Putamen (tissue), 1 donor: ENCODE results near the gene C16orf78.
"Not testable (repeated sequence)": the region's sequence is repeated elsewhere in the genome, so short reads cannot be mapped to it uniquely, and the experiment has no call there.

Source experiments
- DNase-seq: peaks from one replicate; pipeline ENCODE4 v3.0.0-alpha.2; 2016; ENCODE audit warnings: low spot score

Gene C16orf78

DNA sequence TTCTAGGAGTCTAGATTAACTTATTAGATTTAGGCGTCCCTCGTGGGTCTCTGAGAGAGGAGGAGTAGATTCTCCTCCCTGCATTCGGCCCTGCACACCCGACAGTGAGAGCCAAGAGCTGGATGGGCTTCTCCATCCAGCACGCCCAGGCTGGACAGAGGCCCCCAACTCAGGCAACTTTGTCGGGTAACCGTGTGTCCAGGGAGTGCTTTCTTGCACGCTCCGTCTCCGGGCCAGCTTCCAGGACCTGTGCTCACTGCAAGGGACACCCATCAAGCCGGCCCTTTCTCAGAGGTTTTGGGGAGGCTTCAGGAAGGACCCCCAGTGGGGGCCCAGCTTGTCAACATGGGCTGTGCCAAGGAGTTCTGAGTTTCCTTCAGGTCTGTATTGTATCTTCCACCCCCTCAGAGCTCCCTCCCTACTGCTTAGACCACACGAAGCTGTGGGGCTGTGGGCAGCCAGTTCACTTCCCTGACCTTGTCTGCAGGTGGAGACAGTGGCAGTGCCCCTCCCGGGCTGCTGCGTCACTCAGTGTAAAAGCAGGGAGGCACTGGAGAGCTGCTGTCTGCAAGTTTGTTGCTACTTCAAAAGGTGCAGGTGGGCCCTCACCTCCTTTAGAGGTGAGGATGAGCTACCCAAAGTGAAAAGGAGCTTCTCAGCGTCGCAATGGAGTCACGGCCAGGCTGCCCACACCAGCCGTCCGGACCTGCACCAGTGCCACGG, 24.0 kb upstream of the C16orf78 start:
- no peak for DNase-seq

DNA sequence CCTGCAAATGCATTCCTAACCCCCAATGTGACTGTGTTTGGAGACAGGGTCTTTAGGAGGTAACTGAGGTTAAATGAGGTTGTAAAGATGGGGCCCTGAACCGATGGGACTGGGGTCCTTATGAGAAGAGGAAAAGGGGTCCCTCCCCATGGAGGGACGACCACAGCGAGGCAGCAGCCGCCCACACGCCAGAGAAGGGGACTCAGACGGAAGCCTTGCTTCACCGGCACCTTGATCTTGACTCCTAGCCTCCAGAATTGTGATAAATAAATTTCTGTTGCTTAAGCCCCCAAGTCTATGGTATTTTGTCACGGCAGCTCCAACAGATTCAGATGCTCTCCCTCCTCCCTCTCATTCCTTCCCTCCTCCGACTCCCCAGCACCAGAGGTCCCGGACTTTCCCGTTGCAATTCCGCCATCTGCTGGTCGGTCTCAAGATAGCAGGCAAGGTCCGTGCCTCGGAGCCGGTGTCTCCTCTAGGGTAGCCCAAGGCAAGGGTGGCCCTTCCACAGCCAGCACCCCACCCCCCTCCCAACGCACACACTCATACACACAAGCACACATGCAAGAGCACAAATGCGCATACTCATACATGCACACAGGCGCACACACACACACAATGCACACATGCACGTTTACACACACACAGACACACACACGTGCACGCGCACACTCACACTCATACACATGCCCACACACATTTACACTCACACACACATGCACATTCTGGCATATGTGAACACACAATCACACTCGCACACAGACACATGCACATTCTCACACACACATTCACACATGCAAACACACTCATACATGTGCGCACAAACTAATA, 23.1 kb upstream of the C16orf78 start:
- peak; percentile 47 for DNase-seq

DNA sequence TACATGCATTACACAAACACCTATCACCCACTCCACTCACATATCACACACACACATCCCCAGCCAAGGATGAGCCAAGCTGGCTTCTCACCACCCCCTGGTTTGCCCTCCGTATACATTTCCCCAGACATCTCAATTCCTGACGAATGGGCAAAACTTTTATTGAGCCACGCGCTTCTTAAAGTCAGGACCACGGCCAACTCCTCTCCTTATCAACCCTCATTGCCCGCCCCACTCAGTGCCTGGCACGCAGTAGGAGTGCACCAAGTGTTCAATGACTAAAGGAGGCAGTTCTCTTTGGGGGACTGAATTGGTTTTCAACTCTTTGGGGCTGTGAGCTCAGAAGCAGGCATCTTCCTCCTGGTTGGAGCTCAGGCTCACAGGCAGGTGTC, 22.5 kb upstream of the C16orf78 start:
- DNase-seq: no peak

DNA sequence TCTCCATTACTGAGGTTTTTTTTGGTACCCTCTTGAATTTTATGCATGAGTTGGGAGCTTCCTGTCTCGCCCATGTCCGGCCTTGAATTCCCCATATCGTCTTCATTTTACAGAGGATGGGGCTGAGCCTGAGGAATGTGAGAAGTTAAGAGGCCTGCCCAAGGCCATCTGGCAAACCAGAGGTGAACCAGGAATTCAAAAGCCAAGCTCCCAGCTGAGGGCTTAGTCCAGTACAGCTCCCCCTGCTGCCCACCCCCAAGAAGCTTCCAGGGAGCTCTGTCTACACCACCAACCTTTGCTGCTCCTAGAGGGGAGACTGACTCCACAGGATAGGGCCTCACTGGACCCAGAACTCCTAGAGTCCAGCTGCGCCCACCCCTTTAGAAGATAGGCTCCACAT, 20.7 kb upstream of the C16orf78 start:
- DNase-seq: no peak

DNA sequence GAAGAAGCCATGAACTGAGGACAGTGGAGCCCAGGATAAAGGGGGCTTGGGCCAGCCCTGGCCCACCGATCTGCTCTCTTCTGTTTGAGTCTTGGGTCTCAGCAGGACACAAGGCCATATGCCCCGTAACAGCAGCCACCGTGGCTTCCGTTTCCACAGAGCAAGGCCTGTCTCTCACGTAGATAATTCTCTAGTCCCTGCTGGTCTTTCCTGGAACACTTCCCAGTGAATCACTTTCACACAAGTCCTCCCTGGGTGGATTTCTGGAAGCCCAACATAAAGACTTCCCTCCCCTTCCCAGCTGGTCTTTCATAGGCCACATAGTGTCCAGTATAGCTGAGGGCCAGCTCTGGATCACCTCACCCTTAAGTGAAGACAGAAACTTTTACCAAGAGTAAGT, 19.9 kb upstream of the C16orf78 start:
- DNase-seq: no peak

DNA sequence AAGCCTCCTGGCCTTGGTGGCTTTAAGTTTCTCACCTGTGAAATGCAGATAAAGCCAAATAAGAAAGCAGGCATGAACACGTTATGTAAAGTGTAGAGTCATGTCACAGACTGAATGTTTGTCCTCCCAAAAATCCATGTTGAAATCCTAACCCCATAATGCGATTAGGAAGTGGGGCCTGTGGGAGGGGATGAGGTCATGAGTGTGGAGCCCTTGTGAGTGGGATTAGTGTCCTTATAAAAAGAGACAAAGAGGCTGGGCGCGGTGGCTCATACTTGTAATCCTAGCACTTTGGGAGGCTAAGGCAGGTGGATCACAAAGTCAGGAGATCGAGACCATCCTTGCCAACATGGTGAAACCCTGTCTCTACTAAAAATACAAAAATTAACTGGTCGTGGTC, 19.5 kb upstream of the C16orf78 start:
- DNase-seq: no peak

DNA sequence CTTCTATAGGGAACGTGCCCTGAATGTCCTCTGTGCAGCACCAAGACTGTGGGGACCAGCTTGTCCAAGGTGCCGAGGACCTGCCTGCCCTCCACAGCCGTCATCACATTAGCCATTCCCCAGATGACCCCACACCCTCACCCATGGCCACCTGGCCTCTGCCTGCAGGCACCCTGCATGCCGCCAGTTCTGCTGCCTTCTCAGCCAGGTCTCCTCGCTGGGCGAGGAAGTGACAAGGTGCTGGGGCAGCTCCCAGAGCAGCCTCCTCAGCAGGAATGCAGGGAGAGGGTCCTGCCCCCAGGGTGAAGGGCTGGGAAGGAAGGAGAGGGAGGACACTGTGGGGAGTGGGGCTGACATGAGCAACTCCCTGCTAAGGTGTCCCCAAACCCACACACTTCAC, 18.6 kb upstream of the C16orf78 start:
- DNase-seq: no peak

DNA sequence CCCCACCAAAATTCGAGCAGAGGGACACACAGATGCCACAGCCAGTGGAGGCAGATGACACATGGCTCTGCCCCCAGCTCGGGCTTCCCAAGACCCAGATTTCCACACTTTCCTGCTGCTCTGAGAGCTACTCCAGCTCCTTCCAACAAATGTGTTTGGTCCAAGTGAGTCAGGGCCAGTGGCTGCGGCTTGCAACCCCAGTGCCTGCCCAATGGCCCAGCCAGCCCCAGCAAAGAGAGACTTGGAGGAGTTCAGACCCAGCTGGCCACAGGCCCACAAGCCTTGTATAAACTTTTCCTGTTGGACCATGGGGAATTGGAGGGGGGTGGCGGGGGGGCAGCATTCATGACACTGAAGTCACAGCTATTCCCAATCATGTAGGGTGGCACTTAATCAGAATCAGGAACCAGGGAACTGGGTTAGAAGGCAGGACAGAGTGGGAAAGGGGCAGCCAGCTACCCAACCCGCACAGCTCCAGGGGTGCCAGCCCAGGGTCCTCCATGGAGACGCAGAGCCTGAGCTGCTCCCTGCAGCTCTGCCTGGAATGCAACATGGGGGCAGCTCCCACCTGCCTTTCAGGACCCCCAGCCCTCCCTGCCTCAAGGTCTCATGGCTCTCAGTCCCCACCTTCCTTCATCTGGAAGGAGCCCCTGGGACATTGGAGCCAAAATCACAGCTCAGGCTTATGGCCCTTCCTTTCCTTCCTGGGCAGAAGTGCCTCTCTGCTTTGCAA, 17.5 kb upstream of the C16orf78 start:
- DNase-seq: no peak

DNA sequence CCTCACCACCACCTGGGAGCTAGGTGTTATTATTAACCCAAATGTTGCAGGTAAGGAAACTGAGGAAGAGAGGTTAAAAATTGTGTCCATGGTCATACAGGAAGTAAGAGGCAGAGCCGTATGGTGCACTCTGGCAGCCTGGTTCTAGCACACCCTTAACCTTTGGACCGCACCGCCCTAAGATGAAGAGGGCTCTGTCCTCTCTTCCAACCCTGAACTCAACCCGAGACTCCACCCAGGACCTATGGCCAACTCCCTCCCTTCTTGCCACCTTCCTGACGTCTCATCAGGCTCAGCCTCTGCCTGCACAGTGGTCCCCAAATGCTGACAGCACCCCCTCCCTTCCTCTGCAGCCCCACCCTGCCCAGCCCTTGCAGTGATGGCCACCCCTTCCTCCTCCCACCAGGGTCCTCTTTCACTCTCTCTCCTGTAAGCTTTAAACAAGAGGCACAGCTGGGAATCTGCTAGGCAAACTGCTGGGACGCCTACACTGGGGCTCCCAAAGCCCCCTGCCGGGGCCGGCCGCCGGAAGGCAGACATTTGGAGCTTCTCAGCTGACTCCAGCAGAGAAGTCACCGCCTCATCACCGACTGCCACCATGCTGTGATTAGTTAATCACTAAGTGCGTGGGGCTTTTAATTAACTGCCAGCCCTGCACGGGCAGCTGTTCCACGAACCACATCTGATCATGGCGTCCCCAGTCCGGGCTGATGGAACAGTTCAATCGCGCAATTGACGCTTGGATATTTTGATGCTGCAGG, 16.7 kb upstream of the C16orf78 start:
- DNase-seq: no peak

DNA sequence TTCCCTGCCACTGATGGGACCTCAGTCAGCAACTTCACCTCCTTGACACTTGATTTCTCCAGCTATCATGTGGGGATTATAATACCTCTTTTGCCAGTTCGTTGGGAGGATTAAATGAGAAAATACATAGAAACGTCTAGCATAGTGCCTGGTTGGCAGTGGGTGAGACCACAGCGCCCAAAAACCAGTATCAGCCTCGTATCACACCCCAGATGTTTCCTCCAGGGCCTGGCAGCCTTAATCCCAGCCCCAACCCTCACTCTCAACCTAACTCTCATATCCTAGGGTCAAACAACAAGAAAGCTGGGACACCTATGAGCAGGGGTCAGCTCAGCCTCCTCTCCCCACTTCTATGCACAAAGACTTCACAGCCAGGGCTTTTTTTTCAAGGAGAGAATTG, 14.0 kb upstream of the C16orf78 start:
- DNase-seq: no peak

DNA sequence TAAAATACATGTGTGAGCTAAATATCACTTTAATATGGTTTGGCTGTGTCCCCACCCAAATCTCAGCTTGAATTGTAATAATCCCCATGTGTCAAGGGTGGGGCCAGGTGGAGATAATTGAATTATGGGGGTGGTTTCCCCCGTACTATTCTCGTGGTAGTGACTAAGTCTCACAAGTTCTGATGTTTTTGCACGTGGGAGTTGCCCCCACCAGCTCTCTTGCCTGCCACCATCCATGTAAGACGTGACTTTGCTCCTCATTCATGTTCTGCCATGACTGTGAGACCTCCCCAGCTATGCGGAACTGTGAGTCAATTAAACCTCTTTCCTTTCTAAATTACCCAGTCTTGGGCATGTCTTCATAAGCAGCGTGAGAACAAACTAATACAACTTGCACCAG, 11.9 kb upstream of the C16orf78 start:
- DNase-seq: not testable (repeated sequence)

DNA sequence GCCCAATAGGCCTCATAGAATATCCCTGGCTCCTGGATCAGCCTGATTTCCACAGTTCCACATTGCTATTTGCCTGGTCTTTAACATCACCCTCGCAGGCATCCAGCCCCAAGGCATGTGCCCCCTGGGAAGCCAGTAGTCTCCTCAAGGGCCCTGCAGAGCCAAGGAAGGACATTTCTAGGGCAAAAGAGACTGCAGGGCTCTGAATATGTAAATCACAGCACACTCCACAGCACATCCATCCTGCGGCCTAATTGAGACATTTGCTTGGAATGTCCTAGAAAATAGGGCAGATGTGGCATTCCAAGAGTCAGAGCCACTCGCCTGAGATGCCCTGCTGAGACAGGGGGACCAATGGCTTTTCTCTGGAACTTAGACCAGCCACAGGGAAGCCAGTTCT, 11.4 kb upstream of the C16orf78 start:
- no peak for DNase-seq

DNA sequence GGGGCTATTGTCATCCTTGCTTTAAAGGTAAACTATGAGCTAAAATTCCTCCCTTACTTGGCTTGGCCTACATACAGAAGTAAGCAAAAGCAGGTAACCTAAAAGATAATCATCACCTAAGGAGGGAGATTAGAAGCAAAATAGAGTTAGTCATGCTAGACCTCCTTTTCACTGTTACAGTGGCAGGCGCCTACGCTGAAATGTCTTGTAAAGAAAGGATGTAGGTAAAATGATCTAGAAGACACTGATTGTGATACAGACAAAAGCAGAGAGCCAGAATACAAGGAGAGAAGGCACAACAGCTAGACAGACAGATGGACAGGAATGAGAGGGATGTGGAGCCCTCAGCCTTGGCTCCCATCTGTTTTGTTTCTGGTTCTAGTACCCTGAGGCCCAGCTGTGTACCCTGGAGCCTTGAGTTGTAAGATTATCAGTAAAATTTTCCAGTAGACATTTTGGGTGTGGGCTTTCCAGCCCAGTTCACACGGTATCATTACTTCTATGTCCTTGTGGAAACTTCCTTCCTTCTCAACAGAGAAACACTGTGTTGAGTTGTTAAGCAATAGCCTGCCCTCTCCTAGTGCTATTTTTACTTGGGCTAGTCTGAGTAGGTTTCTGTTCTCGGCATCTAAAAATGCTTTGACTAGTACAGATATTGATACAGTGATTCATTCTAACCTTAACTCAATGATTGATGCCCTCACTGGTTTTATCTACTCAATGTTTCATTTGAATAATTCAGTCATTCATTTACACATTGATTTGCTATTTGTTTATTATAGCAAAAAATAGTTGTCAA, 7.7 kb upstream of the C16orf78 start:
- DNase-seq: peak; percentile 34

DNA sequence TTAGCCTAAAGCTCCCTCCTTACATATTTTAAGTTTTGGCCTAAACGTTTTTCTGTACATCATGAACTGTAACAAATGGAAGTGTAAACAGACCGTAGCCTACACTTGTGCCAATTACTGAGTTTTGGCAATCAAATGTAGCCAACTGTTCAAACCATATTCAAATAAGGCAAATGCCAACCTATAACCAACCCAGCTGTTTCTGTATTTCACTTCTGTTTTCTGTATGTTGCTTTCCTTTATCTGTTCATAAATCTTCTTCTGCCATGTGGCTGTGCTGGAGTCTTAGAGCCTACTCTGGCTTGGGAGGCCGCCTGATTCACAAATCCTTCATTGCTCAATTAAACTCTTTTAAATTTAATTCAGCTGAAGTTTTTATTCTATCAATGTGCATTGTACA, 6.9 kb upstream of the C16orf78 start:
- no peak for DNase-seq

DNA sequence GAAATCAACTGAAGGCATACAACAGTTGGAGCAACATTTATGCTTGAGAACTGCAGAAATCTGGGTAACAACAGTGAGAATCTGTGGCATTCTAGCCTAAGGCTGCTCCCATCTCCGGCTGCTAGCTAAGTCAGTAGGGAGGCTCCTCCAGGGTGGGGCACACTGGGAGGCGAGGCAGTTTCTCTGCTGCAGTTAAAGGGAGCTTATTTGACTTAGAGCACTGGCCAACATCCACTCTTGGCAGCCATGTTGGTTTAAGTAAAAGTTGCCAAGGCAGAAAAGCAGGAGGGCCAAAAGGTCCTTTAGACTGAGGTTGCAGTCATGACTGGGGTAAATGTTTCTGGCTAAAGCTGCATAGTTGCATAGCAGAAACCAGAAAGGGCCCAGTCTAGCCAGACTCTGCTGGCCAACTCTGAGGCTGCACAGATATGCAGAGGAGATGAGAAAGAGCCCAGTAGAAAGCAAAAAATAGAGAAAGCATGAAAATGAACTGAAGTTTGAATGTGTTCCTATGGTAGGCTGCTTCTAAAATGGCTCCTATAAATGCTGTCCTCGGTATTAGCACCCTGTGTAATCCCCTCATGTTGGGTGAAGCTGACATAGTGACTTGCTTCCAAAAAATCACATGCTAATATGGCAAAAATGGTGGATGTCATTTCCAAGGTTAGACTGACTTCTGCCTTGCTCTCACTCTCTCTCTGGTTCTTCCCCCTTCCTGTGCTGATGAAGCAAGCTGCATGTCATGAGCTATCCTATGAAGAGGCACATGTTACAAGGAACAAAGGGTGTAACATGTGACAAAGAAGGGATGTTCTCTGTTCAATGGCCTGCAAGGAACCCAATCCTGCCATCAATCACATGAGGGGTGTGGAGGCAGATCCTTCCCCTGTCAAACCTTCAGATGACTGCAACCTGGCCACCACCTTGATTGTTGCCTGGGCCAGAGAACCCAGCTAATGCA, 3.7 kb upstream of the C16orf78 start:
- DNase-seq: no peak

DNA sequence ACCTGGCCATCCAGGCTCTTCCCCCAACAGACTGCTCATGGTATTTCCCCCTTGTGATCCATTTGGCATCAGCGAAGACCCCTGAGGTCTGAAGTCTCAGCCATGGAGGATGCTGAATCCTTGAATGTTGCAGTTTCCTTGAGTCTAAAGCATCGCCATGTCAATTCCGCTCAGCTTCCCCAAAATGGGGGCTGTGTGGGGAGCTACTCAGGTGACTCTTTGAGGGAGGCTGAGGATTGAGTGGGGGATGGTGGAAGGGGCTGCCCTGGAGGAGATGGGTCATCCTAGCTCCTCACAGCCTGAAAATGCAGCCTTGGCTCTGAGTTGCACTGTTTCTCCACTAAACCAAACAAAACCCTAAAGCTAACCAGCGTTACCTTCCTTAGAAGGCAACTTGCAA, 2.6 kb downstream of the C16orf78 start:
- DNase-seq: no peak

DNA sequence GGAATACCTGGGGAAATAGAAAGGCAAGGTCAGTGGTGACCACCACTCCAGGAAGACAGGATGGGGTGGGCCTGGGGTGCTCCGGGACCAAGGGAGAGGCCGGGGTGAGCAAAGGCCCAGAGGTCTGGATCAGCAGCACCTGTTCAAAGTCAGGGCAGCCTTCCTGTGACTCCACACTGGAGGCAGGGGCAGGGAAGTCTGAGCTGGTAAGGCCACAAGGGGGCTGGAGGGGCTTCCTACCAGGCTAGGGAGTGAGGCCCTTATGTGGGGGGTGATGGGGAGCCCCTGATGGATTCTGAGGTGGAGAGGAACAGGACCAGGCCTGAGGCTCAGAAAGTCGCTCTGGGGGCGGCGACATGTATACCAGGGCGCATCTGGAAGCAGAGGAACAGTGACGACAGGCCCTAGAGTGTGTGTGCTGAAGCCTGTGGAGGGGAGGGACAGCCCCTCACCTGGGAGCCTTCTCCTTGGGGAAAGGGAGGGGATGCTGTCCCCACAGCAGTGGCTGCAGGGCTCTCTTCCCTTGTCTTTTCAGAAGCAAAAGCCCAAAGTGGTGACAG, 3.7 kb downstream of the C16orf78 start:
- DNase-seq: no peak

DNA sequence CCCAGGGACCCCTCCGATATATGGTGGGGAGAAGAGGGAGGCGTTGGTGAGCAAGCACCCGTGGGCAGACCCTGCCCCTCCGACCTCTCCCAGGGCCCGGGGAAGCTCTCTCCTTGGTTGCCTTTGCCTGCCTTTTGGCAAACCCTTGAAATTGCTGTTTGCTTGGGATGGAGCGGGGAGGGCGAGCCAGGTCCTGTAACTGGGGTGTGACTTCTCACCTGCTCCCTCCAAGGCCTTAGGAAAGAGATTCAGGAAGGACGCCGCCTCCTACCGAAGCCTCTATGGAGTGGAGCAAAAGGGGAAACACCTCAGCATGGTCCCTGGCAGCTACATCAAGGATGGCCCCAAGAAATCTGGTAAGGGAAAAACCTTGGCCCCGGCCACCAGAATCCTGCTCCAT, 4.6 kb downstream of the C16orf78 start:
- no peak for DNase-seq

DNA sequence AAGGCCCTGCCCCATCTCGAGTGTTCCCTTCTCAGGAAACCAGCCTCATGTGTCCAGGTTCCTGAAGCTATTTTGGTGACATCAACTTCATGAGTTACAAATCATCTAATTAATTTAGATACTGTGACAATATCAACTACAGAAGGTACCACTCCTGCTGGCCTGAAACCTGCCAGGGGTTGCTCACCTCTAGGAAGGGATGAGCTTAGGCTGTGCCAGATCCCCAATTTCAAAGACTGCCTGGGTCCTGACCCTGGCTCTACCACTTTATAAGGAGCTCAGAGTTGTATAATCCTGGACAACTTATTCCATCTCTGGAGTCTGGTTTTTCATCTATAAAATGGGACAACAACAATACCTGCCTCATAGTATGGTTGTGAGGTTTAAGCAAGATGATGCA, 5.2 kb downstream of the C16orf78 start:
- no peak for DNase-seq

DNA sequence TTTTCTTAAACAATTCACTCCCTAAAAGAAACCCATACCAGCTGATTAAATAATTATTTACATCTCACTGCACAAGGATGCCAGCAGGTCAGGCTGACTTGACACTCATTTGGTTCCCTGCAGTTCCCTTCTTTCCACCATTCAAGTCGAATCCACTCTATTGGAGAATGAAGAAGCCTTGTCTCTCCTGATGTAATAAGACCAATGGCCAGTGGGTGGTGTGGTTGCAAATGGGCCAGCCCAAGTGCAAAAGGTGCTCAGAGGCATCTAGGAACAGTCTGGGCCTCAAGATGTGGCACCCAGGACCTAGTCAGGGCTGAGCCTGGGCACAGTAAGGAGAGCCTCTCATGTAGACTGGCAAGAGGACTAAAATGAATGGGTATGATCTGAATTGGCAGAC, 9.3 kb downstream of the C16orf78 start:
- no peak for DNase-seq
